GOT3 (cell line): ENCODE measurements around the gene GRK5.

Source experiments
- DNase-seq: peaks from one replicate; lab custom pipeline; 2025; ENCODE audit warnings: mixed read lengths; lab: John Stamatoyannopoulos, UW

The GRK5 gene

GRCh38 chr10:119341459-119342301, 134.3 kb downstream of the GRK5 start:
- no peak for DNase-seq

- no peak for DNase-seq
These were observed 135.0 kb downstream of the GRK5 start for GRCh38 chr10:119342335-119342734.

- no peak for DNase-seq
These were observed 135.7 kb downstream of the GRK5 start for GRCh38 chr10:119343011-119343601.

GRCh38 chr10:119344381-119344780, 137.0 kb downstream of the GRK5 start:
- DNase-seq = no peak

- DNase-seq = no peak
These were observed 138.9 kb downstream of the GRK5 start for GRCh38 chr10:119346095-119346832.

GRCh38 chr10:119347181-119347974, 140.0 kb downstream of the GRK5 start:
- DNase-seq = no peak

- no peak for DNase-seq
These were observed 140.7 kb downstream of the GRK5 start for GRCh38 chr10:119348106-119348505.

GRCh38 chr10:119348516-119349240, 141.3 kb downstream of the GRK5 start:
- DNase-seq = no peak

GRCh38 chr10:119349341-119349740, 142.0 kb downstream of the GRK5 start:
- no peak for DNase-seq

GRCh38 chr10:119349937-119350501, 142.6 kb downstream of the GRK5 start:
- DNase-seq = no peak

- no peak for DNase-seq
These were observed 143.2 kb downstream of the GRK5 start for GRCh38 chr10:119350502-119351097.

GRCh38 chr10:119351189-119351588, 143.8 kb downstream of the GRK5 start:
- DNase-seq = no peak

GRCh38 chr10:119352042-119352441, 144.7 kb downstream of the GRK5 start:
- DNase-seq = no peak

GRCh38 chr10:119352807-119353206, 145.4 kb downstream of the GRK5 start:
- DNase-seq = no peak

- DNase-seq = no peak
These were observed 146.1 kb downstream of the GRK5 start for GRCh38 chr10:119353421-119353820.

- no peak for DNase-seq
These were observed 148.6 kb downstream of the GRK5 start for GRCh38 chr10:119355930-119356329.

- DNase-seq = no peak
These were observed 150.2 kb downstream of the GRK5 start for GRCh38 chr10:119357412-119358151.

GRCh38 chr10:119358152-119358512, 150.8 kb downstream of the GRK5 start:
- DNase-seq = no peak

GRCh38 chr10:119358567-119358966, 151.2 kb downstream of the GRK5 start:
- DNase-seq = no peak

- DNase-seq = no peak
These were observed 151.7 kb downstream of the GRK5 start for GRCh38 chr10:119359025-119359424.
